Pulmonary artery endothelial cell (primary cell): ENCODE results near the gene STIM2. TPM values are rescaled to one million over a fixed set of nuclear protein-coding genes. Genes with fewer than 3 reads are reported as not detected.

ENCODE experiments used
- DNase-seq: peaks from one replicate; pipeline ENCODE4 v3.0.0-alpha.2; 2011; ENCODE audit warnings: low read depth, low spot score
- total RNA-seq: library from RNA; depleted of rRNA; stranded (reverse); fragments of >200 nt; gene quantifications from 2 replicates; pipeline ENCODE4 v1.2.3, GENCODE V29; 2014

Gene STIM2
- total RNA-seq, 1 donor from 2014 or later, result 8.9 TPM

DNA sequence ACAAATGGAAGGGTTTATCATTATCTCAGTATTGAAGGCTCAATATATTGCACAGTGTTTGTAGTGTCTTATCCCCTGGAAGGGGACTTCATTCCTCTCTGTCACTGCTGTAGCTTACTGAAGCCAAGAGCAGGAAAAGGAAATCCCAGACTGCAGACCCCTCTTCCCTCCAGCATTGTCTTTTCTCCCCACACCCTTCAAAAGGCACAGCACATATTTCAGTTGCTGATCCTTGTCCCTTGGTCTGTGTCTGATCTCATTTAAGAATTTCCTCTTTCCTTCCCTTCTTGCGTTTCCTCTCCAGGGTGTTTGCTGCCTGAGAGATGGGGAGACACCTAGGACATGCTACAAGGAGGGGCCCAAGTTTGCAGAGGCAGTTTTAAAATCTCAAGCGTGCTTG lies 40.1 kb downstream of the STIM2 start:
- no peak for DNase-seq

DNA sequence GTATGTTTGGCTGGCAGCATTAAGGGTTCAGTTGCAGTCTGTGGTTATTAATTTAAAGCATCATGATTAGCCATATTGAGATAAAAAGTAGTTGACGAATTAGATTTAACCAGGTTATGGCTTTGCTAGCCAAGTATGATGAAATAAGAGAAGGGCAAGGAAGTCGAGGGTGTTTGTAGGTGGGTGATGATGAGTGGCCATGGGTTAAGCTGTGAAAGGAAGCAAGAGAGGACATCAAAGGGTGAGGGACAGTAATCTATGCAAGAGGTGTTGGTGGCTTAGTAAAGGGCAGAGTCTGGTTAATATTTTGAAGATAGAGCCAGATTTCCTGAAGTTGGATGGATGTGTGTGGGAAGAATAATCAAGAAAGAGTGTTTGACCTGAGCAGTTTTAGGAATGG lies 44.5 kb downstream of the STIM2 start:
- no peak for DNase-seq

- no peak for DNase-seq
Measured at GRCh38 chr4:26907731-26908599, 47.3 kb downstream of the STIM2 start.

- DNase-seq, result no peak
Measured at GRCh38 chr4:26909369-26909768, 48.7 kb downstream of the STIM2 start.

DNA sequence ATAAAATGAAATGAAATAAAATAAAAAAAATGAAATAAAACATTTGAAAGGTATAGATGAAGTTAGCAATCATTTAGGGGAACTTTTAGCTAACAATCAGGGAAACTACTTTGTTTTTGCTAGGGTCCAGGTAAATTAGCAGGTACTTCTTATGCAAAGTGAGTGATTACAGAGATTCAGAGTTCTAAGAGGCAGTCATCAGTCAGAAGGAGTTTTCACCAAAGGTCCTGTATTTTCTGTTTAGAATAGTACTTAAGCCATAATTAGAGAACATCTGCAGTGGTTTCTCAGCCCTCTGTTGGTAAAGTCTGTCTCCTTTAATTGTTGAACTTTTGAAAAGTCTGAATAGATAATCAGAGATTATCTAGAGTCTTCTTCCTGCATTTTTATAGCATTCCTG lies 50.6 kb downstream of the STIM2 start:
- no peak for DNase-seq

GRCh38 chr4:26912069-26912468 lies 51.4 kb downstream of the STIM2 start:
- DNase-seq, result no peak

DNA sequence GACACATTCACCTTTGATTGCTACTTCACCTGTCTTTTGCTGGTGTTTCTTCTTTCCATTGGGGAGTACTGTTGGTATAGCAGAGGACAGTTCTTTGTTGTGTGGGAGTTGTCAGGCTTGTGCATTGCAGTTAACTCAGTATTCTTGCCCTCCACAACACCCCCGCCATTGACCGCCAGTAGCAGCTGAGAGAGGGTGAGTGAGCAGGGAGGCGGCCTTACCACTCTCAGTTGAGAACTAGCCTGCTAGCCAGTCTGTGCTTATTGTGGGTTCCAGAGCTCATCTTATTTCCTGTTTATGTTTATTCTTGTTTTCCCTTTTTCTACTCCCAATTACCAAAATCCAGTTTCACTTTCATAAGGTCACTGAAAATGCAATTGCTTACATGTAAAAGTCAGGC lies 52.2 kb downstream of the STIM2 start:
- DNase-seq, result no peak

DNA sequence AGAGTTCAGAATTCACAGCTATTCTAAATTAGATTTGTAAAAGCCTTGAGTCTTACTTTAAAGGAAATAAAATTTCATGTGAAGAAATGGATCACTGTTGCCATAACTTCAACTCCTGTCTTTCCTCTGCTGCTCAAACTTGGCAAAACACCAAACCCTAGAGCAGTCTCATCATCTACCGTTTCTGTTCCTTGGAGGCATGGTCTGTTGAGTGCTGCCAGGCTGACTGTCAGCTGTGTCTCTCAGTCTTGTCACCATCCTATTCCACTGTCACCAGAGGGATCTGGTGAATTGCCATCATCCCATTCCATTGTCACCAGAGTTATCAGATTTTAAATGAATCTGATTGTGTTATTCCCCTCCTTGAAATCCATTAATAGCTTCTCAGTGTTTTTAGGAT lies 55.6 kb downstream of the STIM2 start:
- DNase-seq, result no peak

DNA sequence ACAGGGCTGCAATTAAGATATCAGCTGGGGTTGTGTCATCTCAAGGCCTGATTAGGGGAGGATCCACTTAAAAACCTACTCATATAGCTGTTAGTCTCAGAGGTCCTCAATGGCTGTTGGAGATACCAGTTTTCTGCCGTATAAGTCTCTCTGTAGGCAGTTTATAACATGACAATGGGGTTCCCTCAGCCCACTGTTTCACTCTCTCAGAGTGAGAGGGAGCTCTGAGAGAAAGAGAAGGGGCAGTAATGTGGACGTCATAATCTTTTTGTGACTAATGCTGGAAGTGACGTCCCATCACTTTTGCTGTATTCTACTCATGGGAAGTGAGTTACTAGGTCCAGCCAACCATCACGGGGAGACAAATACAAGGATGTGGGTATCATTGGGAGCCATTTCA lies 70.3 kb downstream of the STIM2 start:
- DNase-seq, result no peak

DNA sequence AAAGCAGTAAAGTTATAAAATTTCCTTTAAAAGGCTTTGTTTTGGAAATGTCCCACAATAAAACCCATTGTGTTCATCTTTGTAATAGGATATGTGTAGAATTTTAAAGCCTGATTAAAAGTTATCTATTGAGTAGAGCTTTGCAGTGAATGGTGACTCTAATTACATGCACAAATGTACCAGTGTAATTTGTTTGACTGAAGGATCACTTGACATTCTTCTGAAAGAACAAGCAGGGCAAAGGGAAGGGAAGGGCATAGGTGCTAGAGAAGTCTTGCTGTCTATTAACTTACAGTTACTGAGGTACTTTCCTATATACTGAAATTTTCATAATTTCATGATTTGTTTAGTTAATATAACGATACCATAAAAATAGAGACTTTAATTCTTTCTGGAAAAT lies 70.8 kb downstream of the STIM2 start:
- DNase-seq, result no peak

- no peak for DNase-seq
Measured at GRCh38 chr4:26931966-26932365, 71.3 kb downstream of the STIM2 start.

DNA sequence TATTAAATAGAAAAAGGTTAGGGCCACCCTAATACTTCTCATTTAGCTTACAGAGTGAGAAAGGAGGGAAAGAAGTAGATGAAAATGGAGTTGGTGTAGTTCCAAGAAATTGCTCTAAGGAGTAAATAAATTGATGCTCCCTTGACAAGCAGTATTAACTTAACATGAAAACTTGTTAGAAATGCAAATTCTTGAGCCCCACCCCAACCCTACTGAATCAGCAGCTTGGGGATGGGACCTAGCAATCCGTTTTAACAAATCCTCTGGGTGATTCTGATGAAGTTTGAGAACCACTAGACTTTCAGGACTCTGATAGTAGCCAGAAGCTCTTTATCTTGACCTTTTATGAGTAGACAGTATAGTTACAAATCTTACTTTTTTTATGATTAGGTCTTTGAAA lies 74.8 kb downstream of the STIM2 start:
- DNase-seq, result no peak

GRCh38 chr4:26936284-26937065 lies 75.8 kb downstream of the STIM2 start:
- no peak for DNase-seq

DNA sequence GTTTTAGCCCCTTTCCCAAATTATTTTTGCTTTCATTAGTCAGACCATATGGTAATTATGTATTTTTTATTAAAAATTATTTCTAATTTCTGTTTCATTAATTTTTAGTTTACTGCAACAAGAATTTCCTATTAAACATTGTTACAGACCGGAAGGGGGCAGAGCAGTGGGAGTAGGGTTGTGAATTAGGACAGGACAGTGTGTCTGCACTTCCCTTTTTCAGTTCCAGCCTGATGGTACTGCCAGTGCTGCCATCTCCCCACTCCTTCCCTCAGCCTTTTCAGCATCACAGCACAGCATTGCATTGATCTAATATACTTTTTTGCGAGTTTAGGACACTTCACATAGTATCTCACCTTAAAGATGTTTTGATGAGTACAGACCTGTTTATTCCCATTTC lies 76.5 kb downstream of the STIM2 start:
- no peak for DNase-seq

GRCh38 chr4:26937567-26937966 lies 76.9 kb downstream of the STIM2 start:
- no peak for DNase-seq

DNA sequence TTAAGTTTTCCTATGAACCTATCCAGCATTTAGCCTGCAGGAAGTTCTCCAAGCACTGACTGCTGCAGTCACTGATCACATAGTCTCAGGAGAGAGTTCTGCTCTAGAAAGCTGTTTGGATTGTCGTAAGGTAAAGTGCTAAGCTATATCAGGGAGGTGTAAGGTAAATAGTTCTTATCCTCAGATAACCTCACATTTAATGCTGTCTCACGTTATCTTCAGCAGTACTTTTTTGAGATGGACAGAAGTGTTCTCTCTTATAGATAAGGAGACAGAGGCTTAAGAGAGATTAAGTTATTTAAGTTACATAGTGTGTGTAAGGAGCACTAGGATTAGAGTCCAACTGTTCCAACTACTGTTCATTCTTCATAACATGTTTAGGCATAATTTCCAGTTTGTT lies 77.9 kb downstream of the STIM2 start:
- DNase-seq, result no peak

- no peak for DNase-seq
Measured at GRCh38 chr4:26941951-26942350, 81.3 kb downstream of the STIM2 start.

GRCh38 chr4:26942871-26943270 lies 82.2 kb downstream of the STIM2 start:
- DNase-seq, result no peak

- no peak for DNase-seq
Measured at GRCh38 chr4:26943391-26943790, 82.8 kb downstream of the STIM2 start.

GRCh38 chr4:26945794-26946193 lies 85.2 kb downstream of the STIM2 start:
- DNase-seq, result no peak

- no peak for DNase-seq
Measured at GRCh38 chr4:26947318-26947717, 86.7 kb downstream of the STIM2 start.

- no peak for DNase-seq
Measured at GRCh38 chr4:26950446-26950845, 89.8 kb downstream of the STIM2 start.

- DNase-seq, result no peak
Measured at GRCh38 chr4:26952891-26953290, 92.2 kb downstream of the STIM2 start.
